Adipocyte (in vitro differentiated cells): ENCODE results near the gene ZNF511.

ENCODE experiments used
- DNase-seq: peaks from one replicate; pipeline ENCODE4 v3.0.0-alpha.2; 2015; ENCODE audit warnings: low read depth
- H3K27me3 ChIP-seq: replicated peaks from 2 replicates; pipeline ENCODE4 v1.7.0; 2013; ENCODE audit warnings: mild to moderate bottlenecking, low read length, moderate library complexity; ENCODE audit not compliant: control insufficient read depth, insufficient read depth
- H3K36me3 ChIP-seq: 2 replicates; pipeline ENCODE4 v1.7.0; 2013; ENCODE audit warnings: low read length, mild to moderate bottlenecking, moderate library complexity; ENCODE audit not compliant: control insufficient read depth, insufficient read depth, severe bottlenecking
- H3K4me1 ChIP-seq: 2 replicates; pipeline ENCODE4 v1.7.0; 2013; ENCODE audit warnings: mild to moderate bottlenecking, low read length, moderate library complexity; ENCODE audit not compliant: control insufficient read depth, insufficient read depth
- H3K4me3 ChIP-seq: 2 replicates; pipeline ENCODE4 v1.7.0; 2013; ENCODE audit warnings: mild to moderate bottlenecking, low read length, moderate library complexity
- H3K9ac ChIP-seq: 2 replicates; pipeline ENCODE4 v1.7.0; 2013; ENCODE audit warnings: mild to moderate bottlenecking, low read length, moderate library complexity
- H3K9me3 ChIP-seq: 2 replicates; pipeline ENCODE4 v1.7.0; 2013; ENCODE audit warnings: mild to moderate bottlenecking, low read length, moderate library complexity; ENCODE audit not compliant: control insufficient read depth

Gene ZNF511

DNA sequence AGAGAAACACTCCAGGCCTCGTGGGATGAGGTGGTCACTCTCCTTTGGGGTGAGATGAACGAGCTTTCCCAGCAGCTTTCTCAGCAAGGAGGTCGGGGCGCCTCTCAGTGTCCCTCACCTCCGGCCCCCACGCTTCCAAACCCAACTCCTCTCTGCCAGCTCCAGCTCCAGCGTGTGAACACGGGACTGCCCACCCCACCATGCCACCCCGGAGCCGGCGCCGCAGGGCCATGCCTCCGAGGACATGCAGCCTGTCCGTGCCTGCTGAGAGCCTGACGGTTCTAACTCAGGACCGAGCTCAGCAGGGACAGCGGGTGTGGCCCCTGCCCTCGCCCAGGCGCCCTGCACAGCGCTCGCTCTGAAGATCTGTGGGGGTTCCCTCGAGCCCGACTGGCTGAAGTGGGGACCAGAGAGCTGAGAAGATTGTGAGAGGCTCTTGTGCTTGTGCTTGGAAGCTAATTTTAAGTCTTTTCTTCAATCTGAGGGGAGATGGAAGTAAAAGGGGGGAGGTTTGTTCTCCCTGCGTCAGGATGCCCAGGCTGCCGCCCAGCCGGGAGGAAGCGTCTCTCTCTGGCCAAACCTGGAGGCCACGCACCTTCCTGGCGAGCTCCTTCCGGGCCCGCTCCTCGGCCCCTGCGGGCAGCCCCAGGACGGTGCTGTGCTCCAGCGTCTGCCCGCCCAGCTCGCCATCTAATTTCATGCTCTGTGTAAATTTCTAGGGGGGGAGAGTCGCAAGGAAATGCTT, 26.9 kb upstream of the ZNF511 start:
- Histone ChIP-seq H3K9ac (no peak overlapping the region), H3K27me3 (no peaks in the 10 kb centered on the region), H3K4me1 (no peaks in the 10 kb centered on the region), H3K9me3 (no peaks in the 10 kb centered on the region), H3K4me3 (no peak overlapping the region), H3K36me3 (peaks cover 71% of the 10 kb centered on the region)
- DNase-seq = no peak

DNA sequence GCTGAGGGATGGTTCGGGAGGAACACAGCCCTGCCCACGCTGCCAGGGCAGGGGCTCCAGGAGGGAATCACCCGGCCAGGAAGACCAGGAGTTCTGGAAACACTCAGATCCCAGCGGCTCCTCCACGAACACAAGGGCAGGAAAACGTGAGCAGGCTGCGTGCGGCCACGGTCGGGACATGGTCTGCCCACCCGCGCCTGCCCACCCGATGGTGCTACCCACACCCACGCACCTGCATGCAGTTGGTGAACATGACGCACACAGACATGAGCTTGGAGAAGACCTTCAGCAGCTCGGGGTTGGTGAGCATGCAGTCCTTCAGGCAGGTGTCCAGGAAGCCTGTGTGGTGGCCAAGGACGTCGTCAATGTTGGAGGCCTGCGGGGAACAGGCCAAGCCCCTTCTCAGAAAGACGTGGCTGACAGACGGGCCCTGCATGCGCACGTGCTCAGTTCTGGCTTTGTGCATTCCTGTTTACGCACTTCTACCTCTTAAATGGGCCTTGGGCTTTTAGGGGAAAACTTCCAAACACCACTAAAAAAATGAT, 25.8 kb upstream of the ZNF511 start:
- Histone ChIP-seq H3K27me3 (no peaks in the 10 kb centered on the region), H3K36me3 (peaks cover 79% of the 10 kb centered on the region)

GRCh38 chr10:133283931-133284330, 24.8 kb upstream of the ZNF511 start:
- Histone ChIP-seq H3K4me3 (no peak overlapping the region), H3K36me3 (peaks cover 89% of the 10 kb centered on the region), H3K9me3 (no peaks in the 10 kb centered on the region), H3K9ac (no peak overlapping the region), H3K4me1 (no peaks in the 10 kb centered on the region), H3K27me3 (no peaks in the 10 kb centered on the region)
- DNase-seq = no peak

More for the DNA sequence above, 25.8 kb upstream of the ZNF511 start:
- no peak overlapping the region for H3K4me3 ChIP-seq
- no peaks in the 10 kb centered on the region for H3K4me1 ChIP-seq
- no peak overlapping the region for H3K9ac ChIP-seq
- DNase-seq = no peak
- H3K9me3 ChIP-seq = no peaks in the 10 kb centered on the region

GRCh38 chr10:133285217-133285616, 23.5 kb upstream of the ZNF511 start:
- no peaks in the 10 kb centered on the region for H3K27me3 ChIP-seq
- H3K4me1 ChIP-seq = no peaks in the 10 kb centered on the region
- no peaks in the 10 kb centered on the region for H3K9me3 ChIP-seq
- peaks cover 95% of the 10 kb centered on the region for H3K36me3 ChIP-seq
- H3K4me3 ChIP-seq = no peak overlapping the region
- no peak for DNase-seq
- H3K9ac ChIP-seq = no peak overlapping the region

DNA sequence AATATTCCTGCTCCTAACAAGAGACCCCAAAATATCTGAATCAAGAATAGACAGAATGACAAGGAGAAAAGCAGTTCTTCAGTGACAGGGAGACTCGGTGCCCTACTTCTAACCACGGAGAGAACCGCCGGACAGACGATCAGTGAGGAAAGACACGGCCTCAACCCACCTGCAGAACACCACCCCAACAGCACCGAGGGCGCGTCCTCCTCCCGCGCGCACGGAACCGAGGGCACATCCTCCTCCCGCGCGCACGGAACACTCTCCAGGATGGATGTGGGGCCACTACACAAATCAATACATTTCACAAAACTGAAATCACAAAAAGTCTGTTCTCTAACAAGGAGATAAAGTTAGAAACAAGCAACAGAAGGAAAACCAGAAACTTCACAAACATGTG, 22.3 kb upstream of the ZNF511 start:
- H3K4me3 ChIP-seq = no peak overlapping the region
- no peak overlapping the region for H3K9ac ChIP-seq
- H3K36me3 ChIP-seq = peaks cover 92% of the 10 kb centered on the region
- H3K27me3 ChIP-seq = no peaks in the 10 kb centered on the region
- no peaks in the 10 kb centered on the region for H3K9me3 ChIP-seq
- no peaks in the 10 kb centered on the region for H3K4me1 ChIP-seq
- no peak for DNase-seq

GRCh38 chr10:133287832-133288500, 20.7 kb upstream of the ZNF511 start:
- Histone ChIP-seq H3K27me3 (no peaks in the 10 kb centered on the region), H3K9me3 (no peaks in the 10 kb centered on the region), H3K9ac (no peak overlapping the region), H3K36me3 (peaks cover 86% of the 10 kb centered on the region), H3K4me1 (peaks cover 3% of the 10 kb centered on the region), H3K4me3 (no peak overlapping the region)
- no peak for DNase-seq

GRCh38 chr10:133289761-133290160, 19.0 kb upstream of the ZNF511 start:
- no peaks in the 10 kb centered on the region for H3K9me3 ChIP-seq
- peaks cover 77% of the 10 kb centered on the region for H3K36me3 ChIP-seq
- H3K9ac ChIP-seq = no peak overlapping the region

GRCh38 chr10:133292919-133293809, 15.6 kb upstream of the ZNF511 start:
- peak; percentile 19 for DNase-seq
- H3K4me3 ChIP-seq = no peak overlapping the region

More at GRCh38 chr10:133289761-133290160, 19.0 kb upstream of the ZNF511 start:
- Histone ChIP-seq H3K27me3 (no peaks in the 10 kb centered on the region), H3K4me3 (no peak overlapping the region), H3K4me1 (peaks cover 5% of the 10 kb centered on the region)
- DNase-seq = no peak

DNA sequence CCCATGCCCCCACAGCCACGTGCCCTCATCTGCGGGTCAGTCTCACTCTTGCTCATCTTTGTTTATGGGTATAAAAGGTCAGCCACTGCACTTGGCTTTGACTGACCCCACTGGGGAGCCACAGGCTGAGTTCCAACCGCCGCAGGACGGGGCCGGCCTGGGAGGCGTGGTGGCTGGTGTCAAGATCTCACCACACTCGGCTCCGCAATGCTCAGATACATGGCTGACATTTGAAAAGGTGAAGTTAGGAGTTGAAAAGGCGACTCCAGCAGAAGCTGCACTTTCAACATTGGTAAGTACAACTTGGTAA, 14.9 kb upstream of the ZNF511 start:
- DNase-seq = no peak
- H3K27me3 ChIP-seq = no peaks in the 10 kb centered on the region
- H3K4me3 ChIP-seq = no peak overlapping the region
- H3K9ac ChIP-seq = no peak overlapping the region
- H3K36me3 ChIP-seq = peaks cover 76% of the 10 kb centered on the region
- peaks cover 5% of the 10 kb centered on the region for H3K4me1 ChIP-seq
- no peaks in the 10 kb centered on the region for H3K9me3 ChIP-seq

More at GRCh38 chr10:133292919-133293809, 15.6 kb upstream of the ZNF511 start:
- peaks cover 5% of the 10 kb centered on the region for H3K4me1 ChIP-seq
- H3K9ac ChIP-seq = peak overlapping the region; percentile 20
- no peaks in the 10 kb centered on the region for H3K27me3 ChIP-seq
- peaks cover 76% of the 10 kb centered on the region for H3K36me3 ChIP-seq
- H3K9me3 ChIP-seq = no peaks in the 10 kb centered on the region

DNA sequence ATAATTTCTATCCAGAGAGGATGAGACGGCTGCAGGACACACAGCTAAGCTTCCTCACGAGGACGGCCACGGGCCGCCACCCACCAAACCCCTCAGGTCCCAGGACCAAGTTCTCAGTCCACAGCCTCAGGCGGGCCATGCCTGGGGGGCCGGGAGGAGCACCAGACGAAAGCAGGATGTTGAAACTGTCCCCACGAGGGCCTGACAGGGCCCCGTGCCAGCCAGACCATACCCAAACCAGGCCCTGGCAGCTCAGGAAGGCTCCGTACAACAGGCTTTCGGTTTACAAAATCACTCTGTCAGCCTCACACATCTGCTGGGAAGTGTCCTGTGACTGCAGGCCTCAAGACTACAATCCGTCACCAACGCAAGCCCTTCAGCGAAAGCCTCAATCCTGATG, 14.5 kb upstream of the ZNF511 start:
- Histone ChIP-seq H3K4me1 (peaks cover 5% of the 10 kb centered on the region), H3K36me3 (peaks cover 76% of the 10 kb centered on the region)

More for the DNA sequence above, 14.5 kb upstream of the ZNF511 start:
- no peaks in the 10 kb centered on the region for H3K27me3 ChIP-seq
- H3K4me3 ChIP-seq = no peak overlapping the region
- H3K9ac ChIP-seq = no peak overlapping the region
- no peaks in the 10 kb centered on the region for H3K9me3 ChIP-seq
- DNase-seq = no peak
